Lower lobe of right lung (tissue), 2 donors: ENCODE data around the gene MICALL2. TPM values are rescaled to one million over a fixed set of nuclear protein-coding genes. Genes with fewer than 3 reads are reported as not detected.

Source experiments
- ATAC-seq, 2 donors: fragments of 200-7000 bp; cut with Tn5 transposase; one replicate each; pipeline ENCODE4 v1.9.1; 2020 to 2022; ENCODE audit warnings: mild to moderate bottlenecking in 2 of 2, moderate library complexity in 2 of 2
- DNase-seq: peaks from one replicate; pipeline ENCODE4 v3.0.0-alpha.2; 2020
- H3K27ac ChIP-seq: fragments of 200-600 bp; one replicate; pipeline ENCODE4 v1.8.0; 2022
- H3K27me3 ChIP-seq: fragments of 200-600 bp; one replicate; pipeline ENCODE4 v1.8.0; 2022; ENCODE audit warnings: low read depth
- H3K36me3 ChIP-seq: fragments of 200-600 bp; one replicate; pipeline ENCODE4 v1.8.0; 2022; ENCODE audit warnings: mild to moderate bottlenecking
- H3K4me1 ChIP-seq: fragments of 200-600 bp; one replicate; pipeline ENCODE4 v1.8.0; 2022
- H3K4me3 ChIP-seq: fragments of 200-600 bp; one replicate; pipeline ENCODE4 v1.8.0; 2022; ENCODE audit warnings: mild to moderate bottlenecking
- H3K9me3 ChIP-seq: fragments of 200-600 bp; one replicate; pipeline ENCODE4 v1.8.0; 2022
- intact Hi-C: fragments of 100-400 bp; cut with DNase I; formaldehyde crosslinking; loops from one replicate; pipeline ENCODE4 v1.11.0; 2022
- total RNA-seq: library from RNA; stranded (reverse); fragmentation: NEBNext Ultra II Directional; extraction: Animal tissue kit (Norgen Biotek cat#: 25700); gene quantifications from one replicate; pipeline ENCODE4 v1.2.1, GENCODE V29; 2021
- TF ChIP-seq, protein P1 (sequence below): fragments of 200-600 bp; IDR thresholded peaks from one replicate; pipeline ENCODE4 v1.8.0; 2022; ENCODE audit warnings: antibody characterized with exemption, mild to moderate bottlenecking
- donor health status: DM: no; HTN: yes; CAD: no; lungs with severe emphysema.

The MICALL2 gene
- total RNA-seq, 1 donor from 2014 or later: 28.9 TPM

DNA sequence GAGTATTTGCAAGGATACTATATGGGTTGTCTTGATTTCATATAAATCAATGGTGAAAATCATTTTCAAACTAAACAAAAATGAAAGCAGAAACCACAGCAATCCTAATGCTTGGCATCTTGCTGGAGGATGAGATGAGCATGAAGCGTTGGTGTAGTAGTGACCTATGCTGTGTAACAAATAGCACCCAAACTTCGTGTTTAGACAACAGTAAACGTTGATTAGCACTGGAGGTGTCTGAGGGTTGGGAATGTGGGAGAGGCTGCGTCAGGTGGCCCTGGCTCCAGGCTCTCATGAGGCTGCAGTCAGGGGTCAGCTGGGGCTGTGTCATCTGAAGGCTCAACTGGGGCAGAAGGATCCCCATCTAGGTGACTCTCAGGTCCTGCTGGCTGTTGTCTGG is 67.8 kb downstream of the MICALL2 start:
- Histone ChIP-seq H3K27me3 (peaks cover 47% of the 10 kb centered on the region), H3K36me3 (no peaks in the 10 kb centered on the region), H3K9me3 (no peaks in the 10 kb centered on the region), H3K27ac (no peak overlapping the region), H3K4me3 (no peak overlapping the region), H3K4me1 (no peaks in the 10 kb centered on the region)
- TF ChIP-seq, protein P1, sequence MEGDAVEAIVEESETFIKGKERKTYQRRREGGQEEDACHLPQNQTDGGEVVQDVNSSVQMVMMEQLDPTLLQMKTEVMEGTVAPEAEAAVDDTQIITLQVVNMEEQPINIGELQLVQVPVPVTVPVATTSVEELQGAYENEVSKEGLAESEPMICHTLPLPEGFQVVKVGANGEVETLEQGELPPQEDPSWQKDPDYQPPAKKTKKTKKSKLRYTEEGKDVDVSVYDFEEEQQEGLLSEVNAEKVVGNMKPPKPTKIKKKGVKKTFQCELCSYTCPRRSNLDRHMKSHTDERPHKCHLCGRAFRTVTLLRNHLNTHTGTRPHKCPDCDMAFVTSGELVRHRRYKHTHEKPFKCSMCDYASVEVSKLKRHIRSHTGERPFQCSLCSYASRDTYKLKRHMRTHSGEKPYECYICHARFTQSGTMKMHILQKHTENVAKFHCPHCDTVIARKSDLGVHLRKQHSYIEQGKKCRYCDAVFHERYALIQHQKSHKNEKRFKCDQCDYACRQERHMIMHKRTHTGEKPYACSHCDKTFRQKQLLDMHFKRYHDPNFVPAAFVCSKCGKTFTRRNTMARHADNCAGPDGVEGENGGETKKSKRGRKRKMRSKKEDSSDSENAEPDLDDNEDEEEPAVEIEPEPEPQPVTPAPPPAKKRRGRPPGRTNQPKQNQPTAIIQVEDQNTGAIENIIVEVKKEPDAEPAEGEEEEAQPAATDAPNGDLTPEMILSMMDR: no peak
- intact Hi-C loops: no loop called here
- DNase-seq (no peak), ATAC-seq (no peak)

DNA sequence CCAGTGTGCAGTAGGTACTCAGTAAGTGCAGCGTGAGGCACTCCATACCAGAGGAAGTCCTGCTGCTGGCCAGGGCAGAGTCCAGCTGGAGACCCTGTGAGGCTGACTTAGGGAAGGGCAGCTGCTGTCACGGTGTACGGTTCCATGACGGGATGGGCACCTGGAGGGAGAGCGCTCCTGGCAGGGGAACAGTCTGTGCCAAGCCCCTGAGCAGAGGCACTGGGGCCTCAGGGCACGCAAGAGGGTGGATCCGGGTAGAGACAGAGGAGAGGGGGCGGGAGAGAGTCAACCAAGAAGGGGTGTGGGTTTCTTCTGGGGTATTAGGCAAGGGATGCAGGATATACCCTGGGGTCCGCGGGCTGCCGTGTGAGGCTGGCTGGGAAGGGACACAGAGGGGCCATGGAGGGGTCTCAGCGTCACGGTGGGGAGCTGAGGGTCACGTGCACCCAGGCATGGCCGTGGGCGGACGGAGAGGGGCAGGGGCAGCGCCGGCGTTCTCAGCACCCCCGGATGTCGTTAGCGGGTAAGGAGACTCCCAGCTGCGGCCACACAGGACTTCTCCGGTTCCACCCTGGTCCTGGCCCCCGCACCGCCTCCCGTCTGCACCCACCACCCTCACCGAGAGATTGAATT is 70.5 kb downstream of the MICALL2 start:
- ATAC-seq: no peak
- H3K27ac ChIP-seq: no peak overlapping the region
- peaks cover 51% of the 10 kb centered on the region for H3K27me3 ChIP-seq
- intact Hi-C loops: no loop called here
- H3K36me3 ChIP-seq: no peaks in the 10 kb centered on the region
- H3K4me3 ChIP-seq: no peak overlapping the region
- TF ChIP-seq, protein P1: no peak
- no peaks in the 10 kb centered on the region for H3K9me3 ChIP-seq
- DNase-seq: no peak
- no peaks in the 10 kb centered on the region for H3K4me1 ChIP-seq

GRCh38 chr7:1388021-1388702 is 71.1 kb downstream of the MICALL2 start:
- Histone ChIP-seq H3K4me1 (no peaks in the 10 kb centered on the region), H3K9me3 (no peaks in the 10 kb centered on the region), H3K4me3 (no peak overlapping the region), H3K27ac (no peak overlapping the region), H3K36me3 (no peaks in the 10 kb centered on the region), H3K27me3 (peaks cover 58% of the 10 kb centered on the region)
- TF ChIP-seq, protein P1: no peak
- intact Hi-C loops: no loop called here
- DNase-seq (no peak), ATAC-seq (no peak)

DNA sequence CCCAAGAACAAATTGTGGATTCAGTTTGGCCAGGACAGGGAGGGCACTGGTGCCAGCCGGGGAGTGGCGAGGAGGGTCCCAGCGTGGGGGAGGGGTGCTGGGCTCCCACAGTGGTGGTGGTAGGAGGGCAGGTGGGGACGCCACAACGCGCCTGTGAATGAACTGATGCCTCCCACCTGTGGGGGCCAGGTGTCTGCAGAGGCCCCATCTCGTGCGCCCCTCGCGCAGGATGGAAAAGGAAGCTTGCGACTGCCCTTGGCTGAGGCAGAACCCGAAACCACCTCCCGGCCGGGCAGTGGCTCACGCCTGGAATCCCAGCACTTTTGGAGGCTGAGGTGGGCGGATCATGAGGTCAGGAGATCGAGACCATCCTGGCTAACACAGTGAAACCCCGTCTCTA is 72.0 kb downstream of the MICALL2 start:
- Histone ChIP-seq H3K27ac (no peak overlapping the region), H3K36me3 (no peaks in the 10 kb centered on the region), H3K4me3 (no peak overlapping the region), H3K4me1 (no peaks in the 10 kb centered on the region), H3K27me3 (peaks cover 65% of the 10 kb centered on the region), H3K9me3 (no peaks in the 10 kb centered on the region)
- DNase-seq: no peak
- intact Hi-C loops: no loop called here
- ATAC-seq: no peak
- TF ChIP-seq, protein P1: no peak

DNA sequence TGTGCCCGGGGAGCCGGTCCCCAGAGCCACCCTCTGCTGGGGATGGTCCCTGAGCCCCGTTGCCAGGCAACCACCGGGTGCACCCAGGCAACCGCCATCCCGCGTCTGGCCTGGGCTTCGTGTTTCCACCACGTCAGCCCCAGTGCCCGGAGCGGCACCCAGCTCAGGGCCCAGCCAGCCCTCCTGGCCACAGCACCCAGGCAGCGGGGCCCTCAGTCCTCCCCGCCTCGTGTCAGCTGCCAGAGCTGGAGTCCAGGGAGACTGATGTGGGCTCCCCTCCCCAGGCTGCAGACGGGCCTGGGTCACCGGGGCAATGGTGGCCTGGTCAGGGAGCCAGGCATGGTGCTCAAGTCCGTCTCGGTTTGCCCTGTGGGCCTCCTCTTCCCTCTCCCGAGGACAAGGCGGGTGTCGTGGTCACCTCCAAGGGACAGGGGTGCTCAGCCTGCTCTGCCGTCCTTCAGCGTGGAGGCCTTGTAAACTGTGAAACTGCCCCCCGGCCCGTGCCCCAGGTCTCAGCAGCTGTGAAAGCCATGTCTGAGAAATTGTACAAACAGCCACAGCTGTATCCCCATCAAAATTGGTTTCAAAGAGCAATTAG is 72.5 kb downstream of the MICALL2 start:
- Histone ChIP-seq H3K27ac (no peak overlapping the region), H3K9me3 (no peaks in the 10 kb centered on the region), H3K27me3 (peaks cover 63% of the 10 kb centered on the region), H3K4me3 (no peak overlapping the region), H3K36me3 (no peaks in the 10 kb centered on the region), H3K4me1 (no peaks in the 10 kb centered on the region)
- DNase-seq (no peak), ATAC-seq (no peak)
- TF ChIP-seq, protein P1: no peak
- intact Hi-C loops: no loop called here
